ENCODE data around the gene DCAF7. TPM values are rescaled to one million over a fixed set of nuclear protein-coding genes. Genes with fewer than 3 reads are reported as not detected.

Gene DCAF7
- total RNA-seq, 1 donor from 2014 or later = 135 TPM

- Mint-ChIP-seq H3K27me3 (no peaks in the 10 kb centered on the region), H3K9me3 (ENCODE audit: low read depth) (peaks cover 7% of the 10 kb centered on the region), H3K4me3 (ENCODE audit: low read depth) (no peak overlapping the region), H3K27ac (peak overlapping the region; percentile 30), H3K36me3 (ENCODE audit: insufficient read depth) (peaks cover 11% of the 10 kb centered on the region), H3K4me1 (ENCODE audit: low read depth) (peaks cover 8% of the 10 kb centered on the region)
- DNase-seq (ENCODE audit: low spot score, unreplicated experiment) = no peak
- TF ChIP-seq CTCF (IDR thresholded peaks at IDR 0.05; ENCODE audit: unreplicated experiment) = no peak
Observed at GRCh38 chr17:63557416-63557815, 7.1 kb downstream of the DCAF7 start.

DNA sequence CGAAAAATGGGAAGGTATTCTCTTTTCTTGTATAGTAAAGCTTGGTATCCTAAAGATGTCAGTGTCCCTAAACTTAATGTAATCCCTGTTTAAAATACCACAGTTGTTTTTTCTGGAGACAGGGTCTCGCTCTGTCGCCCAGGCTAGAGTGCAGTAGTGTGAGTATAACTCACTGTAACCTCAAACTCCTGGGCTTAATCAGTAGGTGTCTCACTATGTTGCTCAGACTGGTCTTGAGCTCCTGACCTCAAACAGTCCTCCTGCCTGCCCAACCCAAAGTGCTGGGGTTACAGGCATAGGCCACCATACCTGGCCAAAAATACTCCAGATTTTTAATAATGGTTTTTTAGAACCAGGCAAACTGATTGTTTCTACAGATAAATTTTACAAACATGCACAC lies 8.2 kb downstream of the DCAF7 start:
- peaks cover 3% of the 10 kb centered on the region for H3K4me1 Mint-ChIP-seq (ENCODE audit: low read depth)
- TF ChIP-seq CTCF (IDR thresholded peaks at IDR 0.05; ENCODE audit: unreplicated experiment) = no peak
- H3K27ac Mint-ChIP-seq = no peak overlapping the region
- no peaks in the 10 kb centered on the region for H3K27me3 Mint-ChIP-seq
- no peak overlapping the region for H3K4me3 Mint-ChIP-seq (ENCODE audit: low read depth)
- no peak for DNase-seq (ENCODE audit: low spot score, unreplicated experiment)
- H3K36me3 Mint-ChIP-seq (ENCODE audit: insufficient read depth) = peaks cover 11% of the 10 kb centered on the region
- H3K9me3 Mint-ChIP-seq (ENCODE audit: low read depth) = peaks cover 7% of the 10 kb centered on the region

- Mint-ChIP-seq H3K4me3 (ENCODE audit: low read depth) (no peak overlapping the region), H3K4me1 (ENCODE audit: low read depth) (peaks cover 3% of the 10 kb centered on the region), H3K36me3 (ENCODE audit: insufficient read depth) (peaks cover 7% of the 10 kb centered on the region), H3K27ac (peak overlapping the region; percentile 45), H3K27me3 (no peaks in the 10 kb centered on the region), H3K9me3 (ENCODE audit: low read depth) (peaks cover 7% of the 10 kb centered on the region)
- no peak for TF ChIP-seq CTCF (IDR thresholded peaks at IDR 0.05; ENCODE audit: unreplicated experiment)
- no peak for DNase-seq (ENCODE audit: low spot score, unreplicated experiment)
Observed at GRCh38 chr17:63561819-63562218, 11.5 kb downstream of the DCAF7 start.

DNA sequence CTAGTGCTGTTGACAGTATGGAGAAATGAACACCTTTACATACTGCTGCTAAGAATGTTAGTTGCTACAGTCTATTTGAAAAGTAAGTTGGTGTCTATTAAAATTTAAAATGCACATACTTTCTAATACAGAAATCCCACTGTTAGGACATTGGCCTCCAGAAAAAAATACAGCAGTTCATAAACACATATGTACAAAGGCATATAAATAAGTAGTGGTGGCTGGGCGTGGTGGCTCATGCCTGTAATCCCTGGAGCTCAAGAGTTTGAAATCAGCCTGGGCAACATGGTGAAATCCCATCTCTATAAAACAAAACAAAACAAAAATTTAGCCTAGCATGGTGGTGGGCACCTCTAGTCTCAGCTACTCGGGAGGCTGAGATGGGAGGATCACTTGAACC lies 13.1 kb downstream of the DCAF7 start:
- H3K27me3 Mint-ChIP-seq = no peaks in the 10 kb centered on the region
- no peak overlapping the region for H3K4me3 Mint-ChIP-seq (ENCODE audit: low read depth)
- no peak for DNase-seq (ENCODE audit: low spot score, unreplicated experiment)
- TF ChIP-seq CTCF (IDR thresholded peaks at IDR 0.05; ENCODE audit: unreplicated experiment) = no peak
- peaks cover 3% of the 10 kb centered on the region for H3K4me1 Mint-ChIP-seq (ENCODE audit: low read depth)
- no peaks in the 10 kb centered on the region for H3K9me3 Mint-ChIP-seq (ENCODE audit: low read depth)
- no peak overlapping the region for H3K27ac Mint-ChIP-seq
- no peaks in the 10 kb centered on the region for H3K36me3 Mint-ChIP-seq (ENCODE audit: insufficient read depth)

- TF ChIP-seq CTCF (IDR thresholded peaks at IDR 0.05; ENCODE audit: unreplicated experiment) = no peak
- no peak overlapping the region for H3K27ac Mint-ChIP-seq
- no peaks in the 10 kb centered on the region for H3K36me3 Mint-ChIP-seq (ENCODE audit: insufficient read depth)
- no peaks in the 10 kb centered on the region for H3K27me3 Mint-ChIP-seq
- no peak overlapping the region for H3K4me3 Mint-ChIP-seq (ENCODE audit: low read depth)
- no peak for DNase-seq (ENCODE audit: low spot score, unreplicated experiment)
- H3K4me1 Mint-ChIP-seq (ENCODE audit: low read depth) = peaks cover 3% of the 10 kb centered on the region
- no peaks in the 10 kb centered on the region for H3K9me3 Mint-ChIP-seq (ENCODE audit: low read depth)
Observed at GRCh38 chr17:63564562-63564961, 14.3 kb downstream of the DCAF7 start.
